HepG2 (cell line): ENCODE data around the gene PIKFYVE. TPM values are rescaled to one million over a fixed set of nuclear protein-coding genes. Genes with fewer than 3 reads are reported as not detected.

Source experiments
- IKZF5 ChIP-seq: IDR thresholded peaks from 2 replicates; pipeline ENCODE4 v1.6.1; 2018; ENCODE audit warnings: missing genetic modification reagents, mild to moderate bottlenecking, missing compliant biosample characterization
- NFIC ChIP-seq: IDR thresholded peaks from 2 replicates; pipeline ENCODE4 v1.6.1; 2012; ENCODE audit warnings: mild to moderate bottlenecking, low read length, inconsistent platforms
- POLR2AphosphoS5 ChIP-seq: IDR thresholded peaks from 2 replicates; pipeline ENCODE4 v1.6.1; 2012; ENCODE audit warnings: low read depth, low read length
- SMYD3 ChIP-seq: sonication (generic); formaldehyde crosslinking; IDR thresholded peaks from 2 replicates; pipeline ENCODE4 v1.8.1; 2023; ENCODE audit warnings: mild to moderate bottlenecking, missing genetic modification reagents
- TFE3 ChIP-seq: IDR thresholded peaks from 2 replicates; pipeline ENCODE4 v1.6.1; 2016
- ZBTB40 ChIP-seq, 2 experiments: fragments of 450-650 bp in 1 of 2; sonication (generic) in 1 of 2; formaldehyde crosslinking in 1 of 2; IDR thresholded peaks; 2 replicates each; pipeline versions ENCODE4 v1.6.1 to v1.8.0; 2016 to 2022; ENCODE audit warnings: antibody characterized with exemption in 1 of 2, mild to moderate bottlenecking in 1 of 2, missing genetic modification reagents in 1 of 2
- ZFP36 ChIP-seq: fragments of 150-350 bp; IDR thresholded peaks from 2 replicates; pipeline ENCODE4 v1.6.1; 2018; ENCODE audit warnings: borderline replicate concordance, low read length, low read depth; ENCODE audit not compliant: partially characterized antibody
- ZFP37 ChIP-seq: sonication (generic); formaldehyde crosslinking; IDR thresholded peaks from 2 replicates; pipeline ENCODE4 v1.4.0; 2020; ENCODE audit warnings: missing genetic modification reagents, borderline replicate concordance
- ZNF607 ChIP-seq: sonication (generic); formaldehyde crosslinking; IDR thresholded peaks from 2 replicates; pipeline ENCODE4 v1.5.1; 2020; ENCODE audit warnings: missing genetic modification reagents, mild to moderate bottlenecking, borderline replicate concordance
- ZNF770 ChIP-seq: sonication (generic); formaldehyde crosslinking; IDR thresholded peaks from 2 replicates; pipeline ENCODE4 v1.5.0; 2020; ENCODE audit warnings: mild to moderate bottlenecking, missing genetic modification reagents
- ZSCAN5A ChIP-seq: sonication (generic); formaldehyde crosslinking; IDR thresholded peaks from 2 replicates; pipeline ENCODE4 v1.8.0; 2022; ENCODE audit warnings: mild to moderate bottlenecking, missing genetic modification reagents, borderline replicate concordance
- polyA plus RNA-seq, 8 experiments: library from polyadenylated mRNA; depleted of rRNA in 3 of 8; stranded (reverse) in 7 of 8; unstranded in 1 of 8; fragments of >200 nt; fragmentation: Illumina TruSeq in 4 of 8; extraction: Trizol in 4 of 8; gene quantifications; 2 replicates each; pipeline versions ENCODE4 v1.2.1 to v1.2.3, GENCODE V29; 2011 to 2016; ENCODE audit warnings: low read depth in 4 of 8, missing spikeins in 1 of 8, mixed read lengths in 1 of 8; ENCODE audit not compliant: insufficient read depth in 1 of 8
- total RNA-seq, 5 experiments: library from RNA; depleted of rRNA; stranded (reverse); fragments of >200 nt; fragmentation: Illumina TruSeq; extraction: Trizol; gene quantifications; 2 replicates each; pipeline ENCODE4 v1.2.3, GENCODE V29; 2016; ENCODE audit warnings: low read depth in 1 of 5

The PIKFYVE gene
- total and polyA plus RNA-seq, 2 of the 13 experiments (the other 11 are each of a cell fraction or from before 2014, with no cell fraction given) = 20.2 to 21.7 TPM

GRCh38 chr2:208265801-208266552, at the start of gene PIKFYVE (continued):
- TF ChIP-seq SMYD3 (CRISPR knock-in tag) (peak; percentile 91; the same call in 1 of the 2 replicates), ZNF607 (peak; percentile 84), TFE3 (CRISPR knock-in tag) (peak; percentile 97), ZFP37 (CRISPR knock-in tag) (peak; percentile 88; the same call in 1 of the 2 replicates), ZBTB40 (IDR thresholded peaks at IDR 0.05) (no peak), ZBTB40 (CRISPR knock-in tag; IDR thresholded peaks at IDR 0.05) (peak; percentile 73; the same call in 1 of the 2 replicates), ZFP36 (no peak), NFIC (no peak), ZNF770 (CRISPR knock-in tag) (peak; percentile 89), ZSCAN5A (CRISPR knock-in tag) (no peak; the same call in 1 of the 2 replicates), IKZF5 (CRISPR knock-in tag) (peak; percentile 88), POLR2AphosphoS5 (peak; percentile 61)
